ENCODE results near the gene CD52. TPM values are rescaled to one million over a fixed set of nuclear protein-coding genes. Genes with fewer than 3 reads are reported as not detected.

The CD52 gene
- polyA plus RNA-seq, 3 donors: 851 to 4,047 (median 2,617) TPM

GRCh38 chr1:26282401-26282918 lies 35.3 kb upstream of the CD52 start:
- H3K79me2 ChIP-seq (ENCODE audit: insufficient read depth, low read length): peaks cover 84% of the 10 kb centered on the region
- Mint-ChIP-seq H3K4me3 (peak overlapping the region in 1 of 2 donors; percentile 27), H3K4me1 (peaks cover 88% of the 10 kb centered on the region), H3K27me3 (ENCODE audit: low read depth in 3 of 3) (peaks cover 0 to 7% (median 2%) of the 10 kb centered on the region in 3 donors), H3K9me3 (no peaks in the 10 kb centered on the region), H3K36me3 (peaks cover 49 to 67% of the 10 kb centered on the region in 2 donors), H3K27ac (peak overlapping the region; percentile 96 to 100 (median 100))
- peaks cover 40 to 43% of the 10 kb centered on the region in 2 donors for H3K36me3 ChIP-seq (replicated peaks in 1 of 2; ENCODE audit: control insufficient read depth in 1 of 2, insufficient read depth in 2 of 2, low read length in 2 of 2)
- peak overlapping the region; percentile 96 for H3K9ac ChIP-seq (ENCODE audit: insufficient read depth, low read length, poor library complexity, severe bottlenecking)
- peak overlapping the region; percentile 99 to 100 for H3K27ac ChIP-seq (ENCODE audit: low read depth in 1 of 2, low read length in 2 of 2)
- TF ChIP-seq, protein P1, sequence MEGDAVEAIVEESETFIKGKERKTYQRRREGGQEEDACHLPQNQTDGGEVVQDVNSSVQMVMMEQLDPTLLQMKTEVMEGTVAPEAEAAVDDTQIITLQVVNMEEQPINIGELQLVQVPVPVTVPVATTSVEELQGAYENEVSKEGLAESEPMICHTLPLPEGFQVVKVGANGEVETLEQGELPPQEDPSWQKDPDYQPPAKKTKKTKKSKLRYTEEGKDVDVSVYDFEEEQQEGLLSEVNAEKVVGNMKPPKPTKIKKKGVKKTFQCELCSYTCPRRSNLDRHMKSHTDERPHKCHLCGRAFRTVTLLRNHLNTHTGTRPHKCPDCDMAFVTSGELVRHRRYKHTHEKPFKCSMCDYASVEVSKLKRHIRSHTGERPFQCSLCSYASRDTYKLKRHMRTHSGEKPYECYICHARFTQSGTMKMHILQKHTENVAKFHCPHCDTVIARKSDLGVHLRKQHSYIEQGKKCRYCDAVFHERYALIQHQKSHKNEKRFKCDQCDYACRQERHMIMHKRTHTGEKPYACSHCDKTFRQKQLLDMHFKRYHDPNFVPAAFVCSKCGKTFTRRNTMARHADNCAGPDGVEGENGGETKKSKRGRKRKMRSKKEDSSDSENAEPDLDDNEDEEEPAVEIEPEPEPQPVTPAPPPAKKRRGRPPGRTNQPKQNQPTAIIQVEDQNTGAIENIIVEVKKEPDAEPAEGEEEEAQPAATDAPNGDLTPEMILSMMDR (IDR thresholded peaks at IDR 0.05): no peak
- H3K4me2 ChIP-seq (replicated peaks; ENCODE audit: extremely low read depth, low read length, poor library complexity, severe bottlenecking): peak overlapping the region; percentile 92
- no peaks in the 10 kb centered on the region for H3K27me3 ChIP-seq (ENCODE audit: control insufficient read depth in 2 of 2, insufficient read depth in 2 of 2, low read length in 2 of 2)
- intact Hi-C loops (cut with micrococcal nuclease): no loop called here
- peak in 1 of 3 donors; percentile 16 for DNase-seq
- H3K4me1 ChIP-seq (ENCODE audit: control insufficient read depth in 1 of 2, insufficient read depth in 2 of 2, low read length in 2 of 2): peaks cover 93 to 94% of the 10 kb centered on the region in 2 donors
- no peak overlapping the region for H2AFZ ChIP-seq (ENCODE audit: insufficient read depth, low read depth, low read length, poor library complexity, severe bottlenecking)
- WGBS (ENCODE audit: insufficient coverage): 89% methylated on average over 12 of the region's 22 CpGs
- H3K9me3 ChIP-seq (replicated peaks in 1 of 2; ENCODE audit: control insufficient read depth in 1 of 2, insufficient read depth in 1 of 2, low read length in 2 of 2): no peaks in the 10 kb centered on the region
- peak overlapping the region in 1 of 3 experiments; percentile 93 for H3K4me3 ChIP-seq (replicated peaks in 1 of 3; ENCODE audit: low read depth in 2 of 3, low read length in 3 of 3)
- peaks cover 41% of the 10 kb centered on the region for H4K20me1 ChIP-seq (ENCODE audit: insufficient read depth, low read length)

GRCh38 chr1:26283279-26283853 lies 34.4 kb upstream of the CD52 start:
- intact Hi-C loops (cut with micrococcal nuclease): no loop called here
- H3K27me3 Mint-ChIP-seq (ENCODE audit: low read depth in 3 of 3): peaks cover 0 to 9% (median 4%) of the 10 kb centered on the region in 3 donors
- Histone ChIP-seq H3K4me1 (ENCODE audit: control insufficient read depth in 1 of 2, insufficient read depth in 2 of 2, low read length in 2 of 2) (peaks cover 93 to 94% of the 10 kb centered on the region in 2 donors), H3K4me2 (replicated peaks; ENCODE audit: extremely low read depth, low read length, poor library complexity, severe bottlenecking) (peak overlapping the region; percentile 92), H2AFZ (ENCODE audit: insufficient read depth, low read depth, low read length, poor library complexity, severe bottlenecking) (no peak overlapping the region), H3K27ac (ENCODE audit: low read depth in 1 of 2, low read length in 2 of 2) (peak overlapping the region; percentile 99 to 100), H3K79me2 (ENCODE audit: insufficient read depth, low read length) (peaks cover 83% of the 10 kb centered on the region), H3K9me3 (replicated peaks in 1 of 2; ENCODE audit: control insufficient read depth in 1 of 2, insufficient read depth in 1 of 2, low read length in 2 of 2) (no peaks in the 10 kb centered on the region), H4K20me1 (ENCODE audit: insufficient read depth, low read length) (peaks cover 41% of the 10 kb centered on the region), H3K27me3 (ENCODE audit: control insufficient read depth in 2 of 2, insufficient read depth in 2 of 2, low read length in 2 of 2) (no peaks in the 10 kb centered on the region), H3K4me3 (replicated peaks in 1 of 3; ENCODE audit: low read depth in 2 of 3, low read length in 3 of 3) (peak overlapping the region in 1 of 3 experiments; percentile 93), H3K36me3 (replicated peaks in 1 of 2; ENCODE audit: control insufficient read depth in 1 of 2, insufficient read depth in 2 of 2, low read length in 2 of 2) (peaks cover 38 to 41% of the 10 kb centered on the region in 2 donors), H3K9ac (ENCODE audit: insufficient read depth, low read length, poor library complexity, severe bottlenecking) (peak overlapping the region; percentile 70)
- TF ChIP-seq, protein P1 (IDR thresholded peaks at IDR 0.05): no peak
- peaks cover 49 to 61% of the 10 kb centered on the region in 2 donors for H3K36me3 Mint-ChIP-seq
- H3K9me3 Mint-ChIP-seq: no peaks in the 10 kb centered on the region
- H3K4me3 Mint-ChIP-seq: peak overlapping the region in 1 of 2 donors; percentile 58
- peak overlapping the region; percentile 96 to 100 (median 100) for H3K27ac Mint-ChIP-seq
- 85% methylated on average over 3 of the region's 4 CpGs for WGBS (ENCODE audit: insufficient coverage)
- peaks cover 88% of the 10 kb centered on the region for H3K4me1 Mint-ChIP-seq
- no peak for DNase-seq

Measured in CD14-positive monocyte (primary cell).